ENCODE results near the gene CLCA4.
"Not testable (repeated sequence)": the region's sequence is repeated elsewhere in the genome, so short reads cannot be mapped to it uniquely, and the experiment has no call there.

CLCA4 gene

DNA sequence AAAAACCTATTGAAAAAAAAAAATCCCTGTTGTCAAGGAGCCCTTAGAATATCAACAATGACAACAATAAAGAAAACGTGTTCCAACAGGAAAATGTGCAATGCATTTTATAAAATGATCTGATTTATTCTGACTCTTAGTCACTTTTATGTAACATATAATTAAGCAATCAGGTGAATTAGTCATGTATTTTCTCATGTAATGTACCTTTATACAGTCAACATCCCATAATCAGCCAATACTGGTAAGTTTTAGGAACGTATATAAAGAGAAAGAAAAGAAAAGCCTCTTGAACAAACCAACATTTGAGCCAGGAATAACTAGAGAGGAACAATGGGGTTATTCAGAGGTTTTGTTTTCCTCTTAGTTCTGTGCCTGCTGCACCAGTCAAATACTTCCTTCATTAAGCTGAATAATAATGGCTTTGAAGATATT lies at the start of gene CLCA4:
TSS of gene CLCA4 (plus strand) at position 292 of the 435 bp plus-strand sequence. CDS start at position 334, 42 bp downstream.
- in situ Hi-C loops (cut with HindIII; ENCODE audit: low sequenced_read_pairs) = no loop called here

GRCh38 chr1:86498281-86498680 lies 48.6 kb upstream of the CLCA4 start:
- in situ Hi-C loops (cut with HindIII; ENCODE audit: low sequenced_read_pairs) = no loop called here

- in situ Hi-C loops (cut with HindIII; ENCODE audit: low sequenced_read_pairs) = no loop called here
Measured at GRCh38 chr1:86499987-86500593, 46.8 kb upstream of the CLCA4 start.

DNA sequence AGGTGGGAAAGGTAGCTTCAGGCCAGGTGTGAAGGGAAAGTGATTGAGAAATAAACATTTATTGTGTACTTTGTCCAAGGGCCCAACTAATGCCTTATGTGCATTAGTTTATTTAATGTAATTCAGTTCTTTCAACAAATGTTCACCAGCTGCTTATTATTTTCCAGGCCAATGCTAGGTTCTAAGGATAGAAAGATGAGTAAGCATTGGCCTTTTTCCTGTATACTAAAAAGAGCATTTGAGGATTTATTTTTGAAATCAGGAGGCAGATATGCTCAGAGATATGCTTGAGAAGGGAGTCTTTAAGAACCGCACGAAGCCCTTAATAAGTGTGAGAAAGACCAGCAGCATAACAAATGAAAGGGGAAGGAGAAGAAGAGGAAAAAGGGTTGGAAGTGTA lies 46.2 kb upstream of the CLCA4 start:
- in situ Hi-C loops (cut with HindIII; ENCODE audit: low sequenced_read_pairs) = no loop called here

GRCh38 chr1:86502125-86502646 lies 44.7 kb upstream of the CLCA4 start:
- in situ Hi-C loops (cut with HindIII; ENCODE audit: low sequenced_read_pairs) = not testable (repeated sequence)

DNA sequence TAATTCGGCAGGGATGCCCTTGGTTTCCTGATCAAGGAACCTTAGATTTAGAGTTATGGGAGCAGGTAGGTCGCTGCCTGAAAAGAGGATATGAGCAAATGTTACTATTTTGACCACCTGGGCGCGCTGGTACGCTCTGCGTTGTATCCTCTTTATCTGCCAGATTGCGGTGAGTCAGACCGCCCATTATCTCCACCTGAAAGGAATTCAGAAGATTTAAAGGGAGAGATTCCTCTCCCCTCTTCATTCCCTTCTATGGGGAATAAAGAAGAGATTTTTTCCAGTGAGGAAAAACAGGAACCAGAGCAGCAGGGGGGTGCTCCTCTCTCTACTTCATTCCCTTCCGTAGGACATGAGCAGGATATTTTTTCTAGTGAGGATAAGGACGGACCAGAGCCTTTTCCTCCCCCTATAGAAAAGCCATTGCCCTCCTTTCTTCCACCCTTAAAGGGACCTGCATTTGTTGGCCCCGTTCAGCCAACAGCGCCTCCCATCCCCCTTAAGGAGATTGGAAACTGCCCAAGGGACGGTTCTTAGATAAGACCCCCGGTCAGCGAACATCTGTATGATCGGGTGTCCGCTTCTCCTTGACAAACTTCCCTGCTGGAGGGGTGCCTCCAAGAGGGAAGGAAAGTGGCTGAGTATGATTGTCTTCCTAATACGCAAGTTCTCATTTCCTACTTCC lies 44.0 kb upstream of the CLCA4 start:
- in situ Hi-C loops (cut with HindIII; ENCODE audit: low sequenced_read_pairs) = no loop called here

- in situ Hi-C loops (cut with HindIII; ENCODE audit: low sequenced_read_pairs) = no loop called here
Measured at GRCh38 chr1:86503406-86504136, 43.3 kb upstream of the CLCA4 start.

- in situ Hi-C loops (cut with HindIII; ENCODE audit: low sequenced_read_pairs) = no loop called here
Measured at GRCh38 chr1:86504137-86504479, 42.8 kb upstream of the CLCA4 start.

- in situ Hi-C loops (cut with HindIII; ENCODE audit: low sequenced_read_pairs) = no loop called here
Measured at GRCh38 chr1:86504895-86505563, 41.8 kb upstream of the CLCA4 start.

- in situ Hi-C loops (cut with HindIII; ENCODE audit: low sequenced_read_pairs) = no loop called here
Measured at GRCh38 chr1:86505564-86505902, 41.3 kb upstream of the CLCA4 start.

DNA sequence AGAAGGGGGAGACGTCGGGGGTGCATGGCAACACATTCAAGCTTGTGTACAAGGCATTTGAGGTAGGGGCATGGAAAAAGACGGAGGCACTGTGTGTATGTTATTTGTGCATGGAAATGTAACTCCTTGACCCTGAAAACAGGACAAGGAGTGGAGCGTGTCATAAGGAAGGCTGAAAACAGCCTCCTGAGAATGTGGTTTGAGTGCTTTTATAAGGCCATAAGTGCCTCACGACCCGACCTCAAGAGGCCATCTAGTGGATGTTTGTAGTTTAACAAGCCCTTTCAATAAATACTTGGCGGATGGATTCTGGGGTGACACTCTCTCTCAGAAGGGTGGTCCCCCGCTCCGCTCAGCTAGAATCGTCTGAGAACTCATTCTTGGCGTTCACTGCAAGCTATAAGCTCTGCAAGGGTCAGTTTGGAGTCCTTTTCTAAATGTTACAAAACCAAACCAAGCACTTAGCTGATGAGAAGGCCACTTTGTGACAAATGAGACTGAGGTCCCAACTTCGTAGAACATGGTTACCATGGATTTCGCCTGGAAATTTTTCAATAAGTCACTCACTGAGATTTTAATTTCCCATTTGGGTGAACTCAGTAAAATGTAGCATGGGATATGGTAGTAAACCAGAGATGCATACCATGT lies 38.8 kb upstream of the CLCA4 start:
- in situ Hi-C loops (cut with HindIII; ENCODE audit: low sequenced_read_pairs) = no loop called here

DNA sequence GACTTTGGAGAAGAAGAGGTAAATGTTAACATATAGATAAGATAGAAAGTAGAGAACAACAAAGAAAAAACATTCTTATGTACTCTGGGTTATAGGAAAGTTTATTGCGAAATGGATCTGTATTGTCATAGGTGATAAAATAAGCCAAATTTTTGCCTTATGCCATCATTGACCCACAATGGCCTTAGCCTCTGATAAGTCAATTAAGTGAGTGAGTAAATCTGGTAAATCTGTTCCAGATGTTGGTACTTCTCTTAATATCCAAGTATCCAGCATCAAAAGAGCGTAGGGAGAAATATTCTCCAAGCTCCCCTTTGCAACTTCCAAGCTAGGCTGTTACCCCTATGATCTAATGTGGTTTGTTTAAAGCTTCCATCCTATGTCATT lies 38.3 kb upstream of the CLCA4 start:
- in situ Hi-C loops (cut with HindIII; ENCODE audit: low sequenced_read_pairs) = no loop called here

DNA sequence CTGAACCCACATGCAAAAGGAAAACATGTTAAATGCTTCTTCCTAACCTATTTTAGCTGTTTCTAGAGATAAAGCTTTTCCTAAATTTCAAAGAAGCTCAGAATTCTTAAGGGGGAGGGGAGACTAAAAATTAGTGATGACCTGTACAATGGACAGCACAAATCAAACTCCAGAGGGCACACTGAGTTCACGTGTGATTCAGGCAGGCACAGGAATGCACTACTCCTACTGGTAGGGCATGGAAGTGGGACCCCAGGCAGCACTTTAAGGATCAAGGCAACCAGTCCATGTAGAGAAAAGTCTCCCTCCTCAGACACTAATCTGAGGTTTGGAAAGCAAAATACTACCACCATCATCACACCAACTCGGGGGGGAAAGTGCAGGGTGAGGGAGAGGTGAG lies 31.3 kb upstream of the CLCA4 start:
- in situ Hi-C loops (cut with HindIII; ENCODE audit: low sequenced_read_pairs) = loop anchor here (5.0 kb wide), 1 partner anchor 77 kb away; no protein-coding TSS in a partner anchor

DNA sequence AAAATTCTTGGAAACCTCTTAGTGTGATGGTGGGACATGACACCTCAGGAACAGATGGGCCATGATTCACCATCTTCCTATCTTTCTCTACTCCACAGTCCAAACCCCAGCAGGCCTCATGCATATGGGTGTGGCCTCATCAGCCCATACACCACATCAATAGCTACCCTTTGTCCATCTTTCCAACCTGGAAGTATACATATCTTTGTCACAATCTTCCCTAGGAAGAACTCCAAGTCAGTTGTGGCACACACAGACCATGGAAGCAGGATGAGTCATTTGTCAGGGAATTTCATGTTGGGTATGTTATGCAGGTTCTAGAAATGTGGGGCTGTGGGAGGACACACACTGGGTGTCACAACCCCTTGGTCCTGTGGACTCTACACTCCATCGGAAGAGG lies 30.5 kb upstream of the CLCA4 start:
- in situ Hi-C loops (cut with HindIII; ENCODE audit: low sequenced_read_pairs) = loop anchor here (5.0 kb wide), 1 partner anchor 76 kb away; no protein-coding TSS in a partner anchor

- in situ Hi-C loops (cut with HindIII; ENCODE audit: low sequenced_read_pairs) = loop anchor here (5.0 kb wide), 1 partner anchor 75 kb away; no protein-coding TSS in a partner anchor
Measured at GRCh38 chr1:86517336-86517735, 29.5 kb upstream of the CLCA4 start.

- in situ Hi-C loops (cut with HindIII; ENCODE audit: low sequenced_read_pairs) = no loop called here
Measured at GRCh38 chr1:86520789-86521521, 25.9 kb upstream of the CLCA4 start.

GRCh38 chr1:86521522-86521891 lies 25.4 kb upstream of the CLCA4 start:
- in situ Hi-C loops (cut with HindIII; ENCODE audit: low sequenced_read_pairs) = no loop called here

DNA sequence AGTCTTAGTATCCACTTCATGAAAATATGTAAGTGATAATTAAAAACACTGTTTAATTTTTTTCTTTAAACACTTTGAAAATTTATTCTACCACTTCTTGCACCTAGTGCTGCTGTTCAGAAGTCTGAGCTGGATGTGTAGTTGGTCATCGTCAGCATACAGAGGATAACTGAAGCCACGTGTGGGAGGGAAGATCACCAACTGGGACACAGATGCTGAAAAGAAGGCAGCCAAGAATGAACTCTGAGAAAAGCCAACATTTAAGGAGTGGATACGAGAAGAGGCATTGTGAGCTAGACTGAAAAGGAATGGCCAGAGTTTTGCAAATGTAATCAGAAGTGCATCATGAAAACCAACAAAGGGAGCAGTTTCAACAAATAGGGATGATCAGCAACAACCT lies 24.6 kb upstream of the CLCA4 start:
- in situ Hi-C loops (cut with HindIII; ENCODE audit: low sequenced_read_pairs) = no loop called here

GRCh38 chr1:86523670-86524354 lies 23.1 kb upstream of the CLCA4 start:
- in situ Hi-C loops (cut with HindIII; ENCODE audit: low sequenced_read_pairs) = no loop called here

DNA sequence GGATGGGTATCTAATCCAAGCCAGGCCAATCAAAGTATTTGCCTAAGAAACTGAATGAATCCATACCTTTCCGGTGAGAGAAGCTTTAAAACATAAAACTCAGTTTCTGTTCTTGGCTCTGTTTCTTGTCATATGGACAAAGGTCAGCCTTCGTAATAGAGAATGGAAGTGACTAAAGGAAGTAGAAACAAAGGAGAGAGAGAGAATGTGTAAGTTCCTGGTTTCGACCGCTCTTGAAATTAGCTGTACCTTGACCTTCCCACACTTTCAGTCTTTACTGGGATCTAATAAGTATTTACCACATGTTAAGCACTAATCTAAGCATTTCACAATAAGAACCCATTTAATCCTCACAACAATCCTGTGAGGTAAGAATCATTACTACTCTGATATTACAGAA lies 19.6 kb upstream of the CLCA4 start:
- in situ Hi-C loops (cut with HindIII; ENCODE audit: low sequenced_read_pairs) = no loop called here

Measured in DLD1 (cell line).